Measurements from ENCODE around the gene SSR1. TPM values are rescaled to one million over a fixed set of nuclear protein-coding genes. Genes with fewer than 3 reads are reported as not detected.

The SSR1 gene
- total RNA-seq, 4 donors from 2014 or later, result 44.5 to 85.6 (median 64.2) TPM

- no peak for TF ChIP-seq CTCF (IDR thresholded peaks at IDR 0.05; ENCODE audit: low read depth)
These were observed 78.5 kb downstream of the SSR1 start for GRCh38 chr6:7234547-7234946.

- TF ChIP-seq CTCF (IDR thresholded peaks at IDR 0.05; ENCODE audit: low read depth), result no peak
These were observed 80.6 kb downstream of the SSR1 start for GRCh38 chr6:7232351-7232750.

- no peak for TF ChIP-seq CTCF (IDR thresholded peaks at IDR 0.05; ENCODE audit: low read depth)
These were observed 81.9 kb downstream of the SSR1 start for GRCh38 chr6:7230956-7231713.

DNA sequence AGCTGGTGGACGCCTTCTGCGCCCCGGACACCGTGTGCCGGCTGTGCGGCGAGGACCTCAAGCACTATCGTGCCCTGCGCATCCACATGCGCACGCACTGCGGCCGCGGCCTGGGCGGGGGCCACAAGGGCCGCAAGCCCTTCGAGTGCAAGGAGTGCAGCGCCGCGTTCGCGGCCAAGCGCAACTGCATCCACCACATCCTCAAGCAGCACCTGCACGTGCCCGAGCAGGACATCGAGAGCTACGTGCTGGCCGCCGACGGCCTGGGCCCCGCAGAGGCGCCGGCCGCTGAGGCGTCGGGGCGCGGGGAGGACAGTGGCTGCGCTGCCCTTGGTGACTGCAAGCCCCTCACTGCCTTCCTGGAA lies 82.7 kb downstream of the SSR1 start:
- TF ChIP-seq CTCF (IDR thresholded peaks at IDR 0.05; ENCODE audit: low read depth), result no peak

GRCh38 chr6:7229376-7230326 lies 83.3 kb downstream of the SSR1 start:
- no peak for TF ChIP-seq CTCF (IDR thresholded peaks at IDR 0.05; ENCODE audit: low read depth)

GRCh38 chr6:7228662-7229375 lies 84.2 kb downstream of the SSR1 start:
- no peak for TF ChIP-seq CTCF (IDR thresholded peaks at IDR 0.05; ENCODE audit: low read depth)

DNA sequence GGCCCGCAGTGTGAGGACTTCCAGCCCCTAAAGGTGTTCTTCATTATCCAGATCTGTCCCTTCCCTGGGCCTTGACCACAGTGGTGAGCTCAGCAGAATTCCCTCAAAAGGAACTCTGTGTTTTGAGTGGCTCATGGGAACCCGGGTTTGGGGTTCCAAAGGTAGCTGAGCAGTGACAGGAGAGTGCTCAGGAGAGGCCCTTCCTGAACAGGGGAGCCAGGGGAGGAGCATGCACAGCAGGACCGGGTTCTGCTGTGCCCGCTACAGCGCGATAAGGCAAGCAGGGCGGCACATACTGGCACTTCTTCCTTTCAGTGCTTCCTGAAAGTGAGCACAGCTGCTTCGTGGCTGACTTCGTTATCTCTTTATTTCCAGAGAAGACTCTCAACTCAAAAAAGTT lies 88.3 kb downstream of the SSR1 start:
- no peak for TF ChIP-seq CTCF (IDR thresholded peaks at IDR 0.05; ENCODE audit: low read depth)

All from subcutaneous adipose tissue (tissue), 4 donors.